CMK (cell line): ENCODE data around the gene GPC5.

ENCODE experiments used
- DNase-seq: peaks from one replicate; pipeline ENCODE4 v3.0.0-alpha.2; 2010; ENCODE audit warnings: low read depth

GPC5 gene

GRCh38 chr13:92387245-92387644 lies 988.8 kb downstream of the GPC5 start:
- DNase-seq, result no peak

GRCh38 chr13:92390217-92390616 lies 991.8 kb downstream of the GPC5 start:
- no peak for DNase-seq

- DNase-seq, result no peak
Observed at GRCh38 chr13:92403606-92404005, 1005.2 kb downstream of the GPC5 start.

- DNase-seq, result no peak
Observed at GRCh38 chr13:92407858-92408257, 1009.4 kb downstream of the GPC5 start.

GRCh38 chr13:92412481-92412880 lies 1014.1 kb downstream of the GPC5 start:
- DNase-seq, result no peak

- DNase-seq, result no peak
Observed at GRCh38 chr13:92412996-92413395, 1014.6 kb downstream of the GPC5 start.

- no peak for DNase-seq
Observed at GRCh38 chr13:92413452-92413851, 1015.0 kb downstream of the GPC5 start.

GRCh38 chr13:92414851-92415250 lies 1016.4 kb downstream of the GPC5 start:
- DNase-seq, result no peak

- no peak for DNase-seq
Observed at GRCh38 chr13:92415781-92416180, 1017.4 kb downstream of the GPC5 start.

- no peak for DNase-seq
Observed at GRCh38 chr13:92418818-92419412, 1020.5 kb downstream of the GPC5 start.

GRCh38 chr13:92429231-92429630 lies 1030.8 kb downstream of the GPC5 start:
- no peak for DNase-seq

- no peak for DNase-seq
Observed at GRCh38 chr13:92433386-92433785, 1035.0 kb downstream of the GPC5 start.

GRCh38 chr13:92433963-92434362 lies 1035.5 kb downstream of the GPC5 start:
- no peak for DNase-seq

- DNase-seq, result no peak
Observed at GRCh38 chr13:92436924-92437323, 1038.5 kb downstream of the GPC5 start.

- no peak for DNase-seq
Observed at GRCh38 chr13:92444244-92444643, 1045.8 kb downstream of the GPC5 start.

GRCh38 chr13:92451060-92451459 lies 1052.6 kb downstream of the GPC5 start:
- DNase-seq, result no peak

GRCh38 chr13:92452840-92453239 lies 1054.4 kb downstream of the GPC5 start:
- DNase-seq, result no peak

- no peak for DNase-seq
Observed at GRCh38 chr13:92459306-92459705, 1060.9 kb downstream of the GPC5 start.

GRCh38 chr13:92460479-92460878 lies 1062.1 kb downstream of the GPC5 start:
- DNase-seq, result no peak

- no peak for DNase-seq
Observed at GRCh38 chr13:92461402-92461801, 1063.0 kb downstream of the GPC5 start.

- DNase-seq, result no peak
Observed at GRCh38 chr13:92461831-92462230, 1063.4 kb downstream of the GPC5 start.

GRCh38 chr13:92463134-92463533 lies 1064.7 kb downstream of the GPC5 start:
- no peak for DNase-seq

GRCh38 chr13:92473765-92474475 lies 1075.5 kb downstream of the GPC5 start:
- DNase-seq, result no peak

GRCh38 chr13:92480387-92480786 lies 1082.0 kb downstream of the GPC5 start:
- DNase-seq, result no peak
